HCT116 (cell line): Measurements from ENCODE around the gene ENHO.

Source experiments
- POLR2A ChIP-seq: IDR thresholded peaks from 2 replicates; pipeline ENCODE4 v1.7.0; 2011; ENCODE audit warnings: borderline replicate concordance; ENCODE audit not compliant: insufficient read depth, insufficient read length; ENCODE audit errors: extremely low read depth
- POLR2AphosphoS5 ChIP-seq: IDR thresholded peaks from 2 replicates; pipeline ENCODE4 v1.6.1; 2011; ENCODE audit warnings: mild to moderate bottlenecking, low read depth, low read length, moderate library complexity
- RAD21 ChIP-seq: IDR thresholded peaks from 2 replicates; pipeline ENCODE4 v1.6.1; 2012; ENCODE audit warnings: low read depth, mild to moderate bottlenecking
- SP1 ChIP-seq: IDR thresholded peaks from 2 replicates; pipeline ENCODE4 v1.6.1; 2012; ENCODE audit warnings: low read depth
- TCF7L2 ChIP-seq: IDR thresholded peaks from 2 replicates; pipeline ENCODE4 v1.7.0; 2011; ENCODE audit warnings: borderline replicate concordance, inconsistent platforms; ENCODE audit not compliant: insufficient read depth, insufficient read length; ENCODE audit errors: extremely low read depth
- TF ChIP-seq, protein P1 (sequence below): IDR thresholded peaks from 2 replicates; pipeline ENCODE4 v1.6.1; 2012
- TF ChIP-seq, protein P2 (sequence below): IDR thresholded peaks from 2 replicates; pipeline ENCODE4 v1.6.1; 2012; ENCODE audit warnings: low read depth
- TF ChIP-seq, protein P3 (sequence below), 3 experiments: fragments of 200-600 bp in 1 of 3; sonication (generic) in 1 of 3; IDR thresholded peaks in 2 of 3; conservative IDR thresholded peaks in 1 of 3; 2 replicates each; pipeline ENCODE4 v1.5.1; 2012 to 2017; ENCODE audit warnings: low read depth in 2 of 3, low read length in 2 of 3, antibody characterized with exemption in 1 of 3, borderline replicate concordance in 1 of 3, control low read depth in 1 of 3, mild to moderate bottlenecking in 1 of 3, mixed read lengths in 1 of 3, mixed run types in 1 of 3, moderate library complexity in 1 of 3; ENCODE audit not compliant: insufficient read depth in 1 of 3
- TF ChIP-seq, protein P4 (sequence below): IDR thresholded peaks from 2 replicates; pipeline ENCODE4 v1.6.1; 2011; ENCODE audit warnings: mild to moderate bottlenecking, low read length, moderate library complexity; ENCODE audit not compliant: insufficient replicate concordance; ENCODE audit errors: extremely low read depth
- TF ChIP-seq, protein P5 (sequence below): IDR thresholded peaks from 2 replicates; pipeline ENCODE4 v1.6.1; 2012

DNA sequence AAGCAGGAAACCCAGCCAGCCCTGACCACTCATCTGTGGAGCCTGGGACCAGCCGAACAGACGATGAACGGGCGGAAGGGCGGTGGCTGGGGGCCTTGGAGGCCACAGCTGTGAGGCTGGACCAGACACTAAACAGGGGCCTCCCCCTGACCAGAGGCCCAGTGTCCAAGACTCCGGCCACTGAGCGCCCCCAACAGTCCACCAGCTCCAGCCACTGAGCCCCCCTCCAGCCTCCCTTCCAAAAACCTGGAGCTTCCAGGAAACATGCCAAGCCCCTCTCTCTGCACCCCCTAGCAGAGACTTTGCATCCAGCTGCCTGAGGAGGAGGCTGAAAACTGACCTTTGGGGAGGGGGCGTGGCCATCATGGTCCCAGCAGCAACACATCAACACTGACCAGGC, 43.5 kb upstream of the ENHO start:
- TF ChIP-seq SP1 (no peak), POLR2A (no peak), RAD21 (no peak), TCF7L2 (no peak), POLR2AphosphoS5 (no peak)
- TF ChIP-seq, protein P1, sequence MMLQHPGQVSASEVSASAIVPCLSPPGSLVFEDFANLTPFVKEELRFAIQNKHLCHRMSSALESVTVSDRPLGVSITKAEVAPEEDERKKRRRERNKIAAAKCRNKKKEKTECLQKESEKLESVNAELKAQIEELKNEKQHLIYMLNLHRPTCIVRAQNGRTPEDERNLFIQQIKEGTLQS: no peak
- TF ChIP-seq, protein P2, sequence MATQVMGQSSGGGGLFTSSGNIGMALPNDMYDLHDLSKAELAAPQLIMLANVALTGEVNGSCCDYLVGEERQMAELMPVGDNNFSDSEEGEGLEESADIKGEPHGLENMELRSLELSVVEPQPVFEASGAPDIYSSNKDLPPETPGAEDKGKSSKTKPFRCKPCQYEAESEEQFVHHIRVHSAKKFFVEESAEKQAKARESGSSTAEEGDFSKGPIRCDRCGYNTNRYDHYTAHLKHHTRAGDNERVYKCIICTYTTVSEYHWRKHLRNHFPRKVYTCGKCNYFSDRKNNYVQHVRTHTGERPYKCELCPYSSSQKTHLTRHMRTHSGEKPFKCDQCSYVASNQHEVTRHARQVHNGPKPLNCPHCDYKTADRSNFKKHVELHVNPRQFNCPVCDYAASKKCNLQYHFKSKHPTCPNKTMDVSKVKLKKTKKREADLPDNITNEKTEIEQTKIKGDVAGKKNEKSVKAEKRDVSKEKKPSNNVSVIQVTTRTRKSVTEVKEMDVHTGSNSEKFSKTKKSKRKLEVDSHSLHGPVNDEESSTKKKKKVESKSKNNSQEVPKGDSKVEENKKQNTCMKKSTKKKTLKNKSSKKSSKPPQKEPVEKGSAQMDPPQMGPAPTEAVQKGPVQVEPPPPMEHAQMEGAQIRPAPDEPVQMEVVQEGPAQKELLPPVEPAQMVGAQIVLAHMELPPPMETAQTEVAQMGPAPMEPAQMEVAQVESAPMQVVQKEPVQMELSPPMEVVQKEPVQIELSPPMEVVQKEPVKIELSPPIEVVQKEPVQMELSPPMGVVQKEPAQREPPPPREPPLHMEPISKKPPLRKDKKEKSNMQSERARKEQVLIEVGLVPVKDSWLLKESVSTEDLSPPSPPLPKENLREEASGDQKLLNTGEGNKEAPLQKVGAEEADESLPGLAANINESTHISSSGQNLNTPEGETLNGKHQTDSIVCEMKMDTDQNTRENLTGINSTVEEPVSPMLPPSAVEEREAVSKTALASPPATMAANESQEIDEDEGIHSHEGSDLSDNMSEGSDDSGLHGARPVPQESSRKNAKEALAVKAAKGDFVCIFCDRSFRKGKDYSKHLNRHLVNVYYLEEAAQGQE: no peak
- TF ChIP-seq, protein P3, sequence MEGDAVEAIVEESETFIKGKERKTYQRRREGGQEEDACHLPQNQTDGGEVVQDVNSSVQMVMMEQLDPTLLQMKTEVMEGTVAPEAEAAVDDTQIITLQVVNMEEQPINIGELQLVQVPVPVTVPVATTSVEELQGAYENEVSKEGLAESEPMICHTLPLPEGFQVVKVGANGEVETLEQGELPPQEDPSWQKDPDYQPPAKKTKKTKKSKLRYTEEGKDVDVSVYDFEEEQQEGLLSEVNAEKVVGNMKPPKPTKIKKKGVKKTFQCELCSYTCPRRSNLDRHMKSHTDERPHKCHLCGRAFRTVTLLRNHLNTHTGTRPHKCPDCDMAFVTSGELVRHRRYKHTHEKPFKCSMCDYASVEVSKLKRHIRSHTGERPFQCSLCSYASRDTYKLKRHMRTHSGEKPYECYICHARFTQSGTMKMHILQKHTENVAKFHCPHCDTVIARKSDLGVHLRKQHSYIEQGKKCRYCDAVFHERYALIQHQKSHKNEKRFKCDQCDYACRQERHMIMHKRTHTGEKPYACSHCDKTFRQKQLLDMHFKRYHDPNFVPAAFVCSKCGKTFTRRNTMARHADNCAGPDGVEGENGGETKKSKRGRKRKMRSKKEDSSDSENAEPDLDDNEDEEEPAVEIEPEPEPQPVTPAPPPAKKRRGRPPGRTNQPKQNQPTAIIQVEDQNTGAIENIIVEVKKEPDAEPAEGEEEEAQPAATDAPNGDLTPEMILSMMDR (IDR thresholded peaks at IDR 0.05 in 2 of 3, conservative IDR thresholded peaks at IDR 0.05 in 1 of 3; ENCODE audit: borderline replicate concordance in 1 of 3, insufficient read depth in 1 of 3, low read depth in 2 of 3, low read length in 2 of 3): no peak
- TF ChIP-seq, protein P4, sequence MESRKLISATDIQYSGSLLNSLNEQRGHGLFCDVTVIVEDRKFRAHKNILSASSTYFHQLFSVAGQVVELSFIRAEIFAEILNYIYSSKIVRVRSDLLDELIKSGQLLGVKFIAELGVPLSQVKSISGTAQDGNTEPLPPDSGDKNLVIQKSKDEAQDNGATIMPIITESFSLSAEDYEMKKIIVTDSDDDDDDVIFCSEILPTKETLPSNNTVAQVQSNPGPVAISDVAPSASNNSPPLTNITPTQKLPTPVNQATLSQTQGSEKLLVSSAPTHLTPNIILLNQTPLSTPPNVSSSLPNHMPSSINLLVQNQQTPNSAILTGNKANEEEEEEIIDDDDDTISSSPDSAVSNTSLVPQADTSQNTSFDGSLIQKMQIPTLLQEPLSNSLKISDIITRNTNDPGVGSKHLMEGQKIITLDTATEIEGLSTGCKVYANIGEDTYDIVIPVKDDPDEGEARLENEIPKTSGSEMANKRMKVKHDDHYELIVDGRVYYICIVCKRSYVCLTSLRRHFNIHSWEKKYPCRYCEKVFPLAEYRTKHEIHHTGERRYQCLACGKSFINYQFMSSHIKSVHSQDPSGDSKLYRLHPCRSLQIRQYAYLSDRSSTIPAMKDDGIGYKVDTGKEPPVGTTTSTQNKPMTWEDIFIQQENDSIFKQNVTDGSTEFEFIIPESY: no peak
- TF ChIP-seq, protein P5, sequence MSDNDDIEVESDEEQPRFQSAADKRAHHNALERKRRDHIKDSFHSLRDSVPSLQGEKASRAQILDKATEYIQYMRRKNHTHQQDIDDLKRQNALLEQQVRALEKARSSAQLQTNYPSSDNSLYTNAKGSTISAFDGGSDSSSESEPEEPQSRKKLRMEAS: no peak
